Breast epithelium (tissue), 4 donors: ENCODE data around the gene BEST2. TPM values are rescaled to one million over a fixed set of nuclear protein-coding genes. Genes with fewer than 3 reads are reported as not detected.

ENCODE experiments used
- DNase-seq, 2 donors: peaks; one replicate each; pipeline ENCODE4 v3.0.0-alpha.2; 2019; ENCODE audit warnings: low spot score in 2 of 2
- H3K27ac ChIP-seq, 2 donors: fragments of 200-600 bp; sonication (generic) in 1 of 2; one replicate each; pipeline ENCODE4 v1.5.1; 2016 to 2019; ENCODE audit warnings: mild to moderate bottlenecking in 1 of 2
- H3K27me3 ChIP-seq, 2 donors: fragments of 200-600 bp; sonication (generic) in 1 of 2; one replicate each; pipeline versions ENCODE4 v1.5.1 to v1.6.0; 2017 to 2019; ENCODE audit warnings: control low read depth in 1 of 2, mild to moderate bottlenecking in 1 of 2
- H3K36me3 ChIP-seq: fragments of 200-600 bp; one replicate; pipeline ENCODE4 v1.5.1; 2019
- H3K4me1 ChIP-seq, 2 donors: fragments of 200-600 bp; sonication (generic); one replicate each; pipeline ENCODE4 v1.5.1; 2016 to 2019; ENCODE audit warnings: control low read depth in 1 of 2
- H3K4me3 ChIP-seq, 3 donors: fragments of 200-600 bp; sonication (generic); 1 replicate in 2 of 3; 2 replicates in 1 of 3; pipeline ENCODE4 v1.5.1; 2016 to 2019; ENCODE audit warnings: mild to moderate bottlenecking in 3 of 3, moderate library complexity in 2 of 3
- H3K9me3 ChIP-seq, 2 donors: fragments of 200-600 bp; sonication (generic) in 1 of 2; one replicate each; pipeline ENCODE4 v1.5.1; 2016 to 2019; ENCODE audit warnings: control low read depth in 1 of 2
- POLR2A ChIP-seq: fragments of 450-650 bp; IDR thresholded peaks from one replicate; pipeline ENCODE4 v1.6.1; 2016; ENCODE audit warnings: antibody characterized with exemption, mild to moderate bottlenecking, moderate library complexity
- POLR2AphosphoS5 ChIP-seq, 3 donors: sonication (generic); formaldehyde crosslinking; IDR thresholded peaks; one replicate each; pipeline ENCODE4 v1.6.1; 2017; ENCODE audit warnings: antibody characterized with exemption in 3 of 3
- intact Hi-C: fragments of 100-400 bp; cut with DNase I; formaldehyde crosslinking; loops from one replicate; pipeline ENCODE4 v1.15.1; 2023; ENCODE audit warnings: low total_unique reads
- total RNA-seq, 3 donors: library from RNA; depleted of rRNA; stranded (reverse); fragments of >200 nt; gene quantifications; one replicate each; pipeline ENCODE4 v1.1.0, GENCODE V29; 2016
- TF ChIP-seq, protein P1 (sequence below), 3 donors: fragments of 450-650 bp; IDR thresholded peaks; one replicate each; pipeline ENCODE4 v1.5.1; 2016 to 2017; ENCODE audit warnings: antibody characterized with exemption in 3 of 3, mild to moderate bottlenecking in 3 of 3, moderate library complexity in 3 of 3

BEST2 gene
- not detected for total RNA-seq

GRCh38 chr19:12751635-12752034, at the start of gene BEST2:
BEST2 (plus strand) TSS chr19:12751791; CDS start chr19:12752593, 802 bp downstream.
- intact Hi-C loops, result no loop called here
- Histone ChIP-seq H3K4me1 (no peaks in the 10 kb centered on the region), H3K36me3 (no peaks in the 10 kb centered on the region), H3K9me3 (peaks cover 0 to 11% of the 10 kb centered on the region in 2 donors), H3K27ac (no peak within 1 kb of the TSS), H3K27me3 (peaks cover 0 to 31% of the 10 kb centered on the region in 2 donors), H3K4me3 (no peak within 1 kb of the TSS)
- TF ChIP-seq, protein P1, sequence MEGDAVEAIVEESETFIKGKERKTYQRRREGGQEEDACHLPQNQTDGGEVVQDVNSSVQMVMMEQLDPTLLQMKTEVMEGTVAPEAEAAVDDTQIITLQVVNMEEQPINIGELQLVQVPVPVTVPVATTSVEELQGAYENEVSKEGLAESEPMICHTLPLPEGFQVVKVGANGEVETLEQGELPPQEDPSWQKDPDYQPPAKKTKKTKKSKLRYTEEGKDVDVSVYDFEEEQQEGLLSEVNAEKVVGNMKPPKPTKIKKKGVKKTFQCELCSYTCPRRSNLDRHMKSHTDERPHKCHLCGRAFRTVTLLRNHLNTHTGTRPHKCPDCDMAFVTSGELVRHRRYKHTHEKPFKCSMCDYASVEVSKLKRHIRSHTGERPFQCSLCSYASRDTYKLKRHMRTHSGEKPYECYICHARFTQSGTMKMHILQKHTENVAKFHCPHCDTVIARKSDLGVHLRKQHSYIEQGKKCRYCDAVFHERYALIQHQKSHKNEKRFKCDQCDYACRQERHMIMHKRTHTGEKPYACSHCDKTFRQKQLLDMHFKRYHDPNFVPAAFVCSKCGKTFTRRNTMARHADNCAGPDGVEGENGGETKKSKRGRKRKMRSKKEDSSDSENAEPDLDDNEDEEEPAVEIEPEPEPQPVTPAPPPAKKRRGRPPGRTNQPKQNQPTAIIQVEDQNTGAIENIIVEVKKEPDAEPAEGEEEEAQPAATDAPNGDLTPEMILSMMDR (IDR thresholded peaks at IDR 0.05), result no peak
- TF ChIP-seq POLR2AphosphoS5 (IDR thresholded peaks at IDR 0.05) (no peak), POLR2A (no peak)
- no peak for DNase-seq

DNA sequence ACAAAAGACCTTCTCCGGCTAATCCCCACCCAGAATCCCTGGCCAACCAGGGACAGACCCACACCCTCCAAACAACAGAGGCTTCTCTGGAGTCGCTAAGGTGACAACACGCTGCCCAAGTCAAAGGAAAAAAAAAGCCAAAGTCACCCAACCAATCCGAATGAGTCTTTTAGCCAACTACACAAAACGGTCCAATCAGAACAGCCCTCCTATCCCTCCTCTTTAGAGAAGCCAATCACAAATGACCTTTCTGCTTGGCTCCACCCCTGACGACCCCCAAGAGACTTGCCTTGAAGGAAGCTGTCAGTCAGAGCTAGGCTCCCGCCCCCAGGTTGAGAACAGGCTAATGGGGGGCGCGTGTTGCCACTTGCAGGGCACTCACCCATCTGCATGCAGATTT, 48.5 kb upstream of the BEST2 start:
- Histone ChIP-seq H3K27ac (no peak overlapping the region), H3K4me3 (no peak overlapping the region), H3K4me1 (no peaks in the 10 kb centered on the region), H3K27me3 (no peaks in the 10 kb centered on the region), H3K9me3 (no peaks in the 10 kb centered on the region), H3K36me3 (peaks cover 36% of the 10 kb centered on the region)
- no peak for TF ChIP-seq POLR2AphosphoS5 (IDR thresholded peaks at IDR 0.05)
- no peak for DNase-seq
- intact Hi-C loops, result no loop called here

GRCh38 chr19:12705169-12705568, 46.4 kb upstream of the BEST2 start:
- H3K4me3 ChIP-seq, result no peak overlapping the region
- no peaks in the 10 kb centered on the region for H3K4me1 ChIP-seq
- no peak for TF ChIP-seq POLR2AphosphoS5 (IDR thresholded peaks at IDR 0.05)
- TF ChIP-seq, protein P1 (IDR thresholded peaks at IDR 0.05), result no peak
- TF ChIP-seq POLR2A, result no peak
- no peaks in the 10 kb centered on the region for H3K27me3 ChIP-seq
- no peak for DNase-seq
- peaks cover 36% of the 10 kb centered on the region for H3K36me3 ChIP-seq
- no peaks in the 10 kb centered on the region for H3K9me3 ChIP-seq
- no peak overlapping the region for H3K27ac ChIP-seq
- intact Hi-C loops, result no loop called here

GRCh38 chr19:12705654-12706331, 45.8 kb upstream of the BEST2 start:
- H3K4me1 ChIP-seq, result no peaks in the 10 kb centered on the region
- no peaks in the 10 kb centered on the region for H3K27me3 ChIP-seq
- H3K4me3 ChIP-seq, result no peak overlapping the region
- no peak for DNase-seq
- no peak for TF ChIP-seq POLR2A
- no peak overlapping the region for H3K27ac ChIP-seq
- H3K9me3 ChIP-seq, result no peaks in the 10 kb centered on the region
- H3K36me3 ChIP-seq, result peaks cover 33% of the 10 kb centered on the region
- intact Hi-C loops, result no loop called here

DNA sequence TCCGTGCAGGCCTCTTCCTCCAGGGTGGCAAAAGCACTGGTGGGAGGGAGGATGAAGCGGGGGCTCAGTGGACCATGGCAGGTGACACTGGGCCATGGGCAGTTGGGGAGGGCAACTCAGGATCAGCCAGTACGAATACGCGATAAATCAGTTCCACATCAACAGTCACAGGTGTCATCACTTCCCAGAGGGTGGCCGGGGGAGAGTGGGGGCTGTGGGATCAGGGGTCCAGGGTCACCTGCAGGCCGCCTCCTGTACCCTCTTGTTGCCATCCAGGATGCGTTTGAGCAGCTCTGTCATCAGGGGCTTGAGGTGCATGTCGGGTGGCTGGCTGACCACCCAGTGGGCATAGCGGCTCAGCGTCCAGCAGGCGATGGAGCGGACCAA, 45.3 kb upstream of the BEST2 start:
- Histone ChIP-seq H3K27ac (no peak overlapping the region), H3K27me3 (no peaks in the 10 kb centered on the region), H3K36me3 (peaks cover 28% of the 10 kb centered on the region), H3K9me3 (no peaks in the 10 kb centered on the region), H3K4me1 (no peaks in the 10 kb centered on the region), H3K4me3 (no peak overlapping the region)
- intact Hi-C loops, result no loop called here
- DNase-seq, result no peak
- no peak for TF ChIP-seq POLR2A

DNA sequence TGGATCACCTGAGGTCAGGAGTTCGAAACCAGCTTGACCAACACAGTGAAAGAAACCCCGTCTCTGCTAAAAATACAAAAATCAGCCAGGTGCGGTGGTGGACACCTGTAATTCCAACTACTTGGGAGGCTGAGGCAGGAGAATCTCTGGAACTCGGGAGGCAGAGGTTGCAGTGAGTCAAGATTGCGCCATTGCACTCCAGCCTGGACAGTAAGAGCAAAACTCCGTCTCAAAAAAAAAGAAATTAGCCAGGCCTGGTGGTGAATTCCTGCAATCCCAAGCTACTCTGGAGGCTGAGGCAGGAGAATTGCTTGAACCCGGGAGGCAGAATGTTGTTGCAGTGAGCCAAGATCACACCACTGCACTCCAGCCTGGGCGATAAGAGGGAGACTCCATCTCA, 43.0 kb upstream of the BEST2 start:
- Histone ChIP-seq H3K27ac (no peak overlapping the region), H3K27me3 (no peaks in the 10 kb centered on the region), H3K4me3 (no peak overlapping the region), H3K4me1 (no peaks in the 10 kb centered on the region), H3K9me3 (no peaks in the 10 kb centered on the region), H3K36me3 (peaks cover 18% of the 10 kb centered on the region)
- intact Hi-C loops, result no loop called here
- TF ChIP-seq POLR2A (no peak), POLR2AphosphoS5 (IDR thresholded peaks at IDR 0.05) (no peak)
- TF ChIP-seq, protein P1 (IDR thresholded peaks at IDR 0.05), result no peak
- DNase-seq, result no peak
